Gastrocnemius medialis (tissue), 4 donors: Measurements from ENCODE around the gene ABTB2.

Source experiments
- CTCF ChIP-seq, 5 experiments: fragments of 450-650 bp in 3 of 5; fragments of 200-600 bp in 2 of 5; sonication (generic) in 2 of 5; IDR thresholded peaks in 4 of 5; conservative IDR thresholded peaks in 1 of 5; 1 replicate in 4 of 5; 2 replicates in 1 of 5; pipeline ENCODE4 v1.5.1; 2016 to 2019; ENCODE audit warnings: antibody characterized with exemption in 5 of 5, mild to moderate bottlenecking in 3 of 5, moderate library complexity in 3 of 5
- POLR2A ChIP-seq, 2 donors: fragments of 450-650 bp; IDR thresholded peaks; one replicate each; pipeline ENCODE4 v1.6.1; 2017; ENCODE audit warnings: antibody characterized with exemption in 2 of 2, mild to moderate bottlenecking in 2 of 2, moderate library complexity in 2 of 2

GRCh38 chr11:34250211-34250610, 107.6 kb downstream of the ABTB2 start:
- TF ChIP-seq CTCF (IDR thresholded peaks at IDR 0.05 in 4 of 5, conservative IDR thresholded peaks at IDR 0.05 in 1 of 5) (no peak), POLR2A (IDR thresholded peaks at IDR 0.05) (no peak)
